ENCODE results near the gene TET1. TPM values are rescaled to one million over a fixed set of nuclear protein-coding genes. Genes with fewer than 3 reads are reported as not detected.

TET1 gene
- total RNA-seq, 1 donor from 2014 or later = 20.4 TPM

DNA sequence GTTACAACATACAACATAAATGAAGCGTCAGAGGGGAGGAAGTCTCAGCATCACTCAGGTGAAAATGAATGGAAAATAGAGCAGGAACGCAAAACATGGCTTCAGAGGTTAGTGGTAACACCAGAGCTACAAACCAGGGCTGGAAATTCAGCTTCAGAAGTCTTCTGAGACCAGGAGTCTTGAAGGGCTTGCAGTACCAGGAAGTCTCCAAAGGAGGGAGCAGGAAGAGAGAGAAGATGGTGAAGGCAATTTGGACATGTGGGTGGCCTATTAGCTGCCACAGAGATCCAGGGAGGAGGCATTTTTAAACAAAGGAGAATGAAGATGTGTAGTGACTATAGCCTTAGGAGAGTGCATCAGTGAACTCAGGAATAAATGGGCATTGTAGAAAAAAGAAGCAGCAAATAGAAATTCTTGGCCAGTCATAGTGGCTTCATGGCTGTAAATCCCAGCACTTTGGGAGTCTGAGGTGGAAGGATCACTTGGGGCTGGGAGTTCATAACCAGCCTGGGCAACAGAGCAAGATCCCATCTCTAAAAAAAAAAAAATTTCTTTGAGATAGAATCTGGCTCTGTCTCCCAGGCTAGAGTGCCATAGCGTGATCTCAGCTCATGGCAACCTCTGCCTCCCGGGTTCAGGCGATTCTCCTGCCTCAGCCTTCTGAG, 9.3 kb upstream of the TET1 start:
- no peak overlapping the region for H3K4me3 Mint-ChIP-seq (ENCODE audit: unreplicated experiment)
- DNase-seq (ENCODE audit: extremely low spot score, unreplicated experiment) = no peak
- H3K9me3 Mint-ChIP-seq (ENCODE audit: unreplicated experiment) = no peaks in the 10 kb centered on the region
- H3K36me3 Mint-ChIP-seq (ENCODE audit: unreplicated experiment) = no peaks in the 10 kb centered on the region
- TF ChIP-seq, protein P1, sequence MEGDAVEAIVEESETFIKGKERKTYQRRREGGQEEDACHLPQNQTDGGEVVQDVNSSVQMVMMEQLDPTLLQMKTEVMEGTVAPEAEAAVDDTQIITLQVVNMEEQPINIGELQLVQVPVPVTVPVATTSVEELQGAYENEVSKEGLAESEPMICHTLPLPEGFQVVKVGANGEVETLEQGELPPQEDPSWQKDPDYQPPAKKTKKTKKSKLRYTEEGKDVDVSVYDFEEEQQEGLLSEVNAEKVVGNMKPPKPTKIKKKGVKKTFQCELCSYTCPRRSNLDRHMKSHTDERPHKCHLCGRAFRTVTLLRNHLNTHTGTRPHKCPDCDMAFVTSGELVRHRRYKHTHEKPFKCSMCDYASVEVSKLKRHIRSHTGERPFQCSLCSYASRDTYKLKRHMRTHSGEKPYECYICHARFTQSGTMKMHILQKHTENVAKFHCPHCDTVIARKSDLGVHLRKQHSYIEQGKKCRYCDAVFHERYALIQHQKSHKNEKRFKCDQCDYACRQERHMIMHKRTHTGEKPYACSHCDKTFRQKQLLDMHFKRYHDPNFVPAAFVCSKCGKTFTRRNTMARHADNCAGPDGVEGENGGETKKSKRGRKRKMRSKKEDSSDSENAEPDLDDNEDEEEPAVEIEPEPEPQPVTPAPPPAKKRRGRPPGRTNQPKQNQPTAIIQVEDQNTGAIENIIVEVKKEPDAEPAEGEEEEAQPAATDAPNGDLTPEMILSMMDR (IDR thresholded peaks at IDR 0.05) = peak; percentile 81
- no peak overlapping the region for H3K27ac Mint-ChIP-seq (ENCODE audit: unreplicated experiment)
- no peaks in the 10 kb centered on the region for H3K27me3 Mint-ChIP-seq (ENCODE audit: unreplicated experiment)
- H3K4me1 Mint-ChIP-seq (ENCODE audit: unreplicated experiment) = peaks cover 4% of the 10 kb centered on the region

DNA sequence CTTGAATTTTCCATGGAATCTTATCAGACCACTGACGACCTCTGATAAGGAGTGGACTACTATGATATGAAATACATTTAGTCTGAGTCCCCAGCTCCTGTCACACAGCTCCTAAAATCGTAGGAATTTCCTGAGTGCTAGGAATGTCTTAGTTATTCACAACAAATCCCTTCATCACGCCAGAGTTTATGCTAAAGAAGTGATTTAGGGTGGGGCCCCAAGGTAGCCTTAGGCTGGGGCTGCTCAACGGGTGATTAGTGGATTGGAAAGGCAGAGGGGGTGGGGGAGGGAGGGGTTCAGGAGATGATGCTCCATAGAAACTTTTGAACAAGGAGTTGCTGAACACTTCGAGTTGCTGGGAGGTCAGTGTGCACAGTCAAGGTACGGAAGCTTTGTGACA, 7.0 kb upstream of the TET1 start:
- no peaks in the 10 kb centered on the region for H3K36me3 Mint-ChIP-seq (ENCODE audit: unreplicated experiment)
- H3K4me3 Mint-ChIP-seq (ENCODE audit: unreplicated experiment) = no peak overlapping the region
- TF ChIP-seq, protein P1 (IDR thresholded peaks at IDR 0.05) = no peak
- H3K27me3 Mint-ChIP-seq (ENCODE audit: unreplicated experiment) = no peaks in the 10 kb centered on the region
- no peak overlapping the region for H3K27ac Mint-ChIP-seq (ENCODE audit: unreplicated experiment)
- H3K4me1 Mint-ChIP-seq (ENCODE audit: unreplicated experiment) = peaks cover 5% of the 10 kb centered on the region
- no peaks in the 10 kb centered on the region for H3K9me3 Mint-ChIP-seq (ENCODE audit: unreplicated experiment)
- no peak for DNase-seq (ENCODE audit: extremely low spot score, unreplicated experiment)

DNA sequence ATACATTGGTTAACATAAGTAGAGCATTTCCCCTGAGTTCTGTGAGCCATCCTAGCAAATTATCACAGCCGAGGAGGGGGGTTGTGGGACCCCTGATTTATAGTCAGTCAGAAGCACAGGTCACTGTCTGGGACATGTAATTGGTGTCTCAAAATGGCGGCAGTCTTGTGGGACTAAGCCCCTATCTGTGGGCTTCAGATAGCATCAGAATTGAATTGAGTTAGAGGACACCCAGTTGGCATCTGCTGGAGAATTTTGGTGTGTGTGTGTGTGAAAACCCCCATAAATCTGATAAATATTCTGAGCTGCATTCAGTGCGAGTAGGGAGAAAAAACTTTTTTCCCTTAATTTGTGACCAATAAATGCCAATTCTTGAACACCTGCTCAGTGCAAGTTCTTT, 6.5 kb upstream of the TET1 start:
- H3K9me3 Mint-ChIP-seq (ENCODE audit: unreplicated experiment) = no peaks in the 10 kb centered on the region
- peaks cover 5% of the 10 kb centered on the region for H3K4me1 Mint-ChIP-seq (ENCODE audit: unreplicated experiment)
- H3K27ac Mint-ChIP-seq (ENCODE audit: unreplicated experiment) = no peak overlapping the region
- TF ChIP-seq, protein P1 (IDR thresholded peaks at IDR 0.05) = no peak
- no peaks in the 10 kb centered on the region for H3K36me3 Mint-ChIP-seq (ENCODE audit: unreplicated experiment)
- H3K4me3 Mint-ChIP-seq (ENCODE audit: unreplicated experiment) = no peak overlapping the region
- H3K27me3 Mint-ChIP-seq (ENCODE audit: unreplicated experiment) = no peaks in the 10 kb centered on the region
- DNase-seq (ENCODE audit: extremely low spot score, unreplicated experiment) = no peak

DNA sequence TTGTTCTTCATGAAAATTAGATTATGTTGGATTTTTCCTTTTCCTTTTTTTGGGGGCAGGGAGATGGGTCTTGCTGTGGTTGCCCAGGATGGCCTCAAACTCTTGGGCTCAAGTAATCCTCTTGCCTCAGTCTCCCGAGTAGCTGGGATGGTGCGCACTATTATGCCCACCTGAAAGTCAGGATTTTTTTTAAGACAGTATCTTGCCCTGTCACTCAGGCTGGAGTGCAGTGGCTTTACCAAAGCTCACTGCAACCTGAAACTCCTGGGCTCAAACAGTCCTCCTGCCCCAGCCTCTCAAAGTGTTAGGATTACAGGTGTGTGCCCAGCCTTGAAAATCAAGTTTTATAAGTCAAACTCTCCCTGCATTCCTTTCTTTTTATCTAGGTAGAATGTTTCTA, 1.7 kb upstream of the TET1 start:
- TF ChIP-seq, protein P1 (IDR thresholded peaks at IDR 0.05) = no peak
- no peak for DNase-seq (ENCODE audit: extremely low spot score, unreplicated experiment)
- Mint-ChIP-seq H3K9me3 (ENCODE audit: unreplicated experiment) (no peaks in the 10 kb centered on the region), H3K27ac (ENCODE audit: unreplicated experiment) (no peak overlapping the region), H3K36me3 (ENCODE audit: unreplicated experiment) (no peaks in the 10 kb centered on the region), H3K4me1 (ENCODE audit: unreplicated experiment) (peaks cover 22% of the 10 kb centered on the region), H3K27me3 (ENCODE audit: unreplicated experiment) (no peaks in the 10 kb centered on the region), H3K4me3 (ENCODE audit: unreplicated experiment) (no peak overlapping the region)

DNA sequence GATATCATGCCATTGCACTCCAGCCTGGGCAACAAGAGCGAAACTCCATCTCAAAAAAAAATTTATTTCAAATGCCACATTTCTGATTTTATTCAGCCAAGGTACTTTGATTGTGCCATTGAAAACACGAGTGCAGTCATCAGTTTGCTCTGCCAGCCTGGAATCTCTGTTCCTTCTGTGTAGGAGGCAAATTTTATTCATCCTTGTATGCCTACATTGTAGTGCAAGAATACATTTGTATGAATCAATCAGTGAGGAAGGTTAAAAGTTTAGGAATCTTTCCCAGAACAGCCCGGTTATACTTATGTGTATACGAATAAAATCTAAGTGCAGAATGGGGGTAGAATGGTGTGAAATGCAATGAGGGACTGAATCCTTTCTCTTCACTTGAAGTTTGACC, 886 bp upstream of the TET1 start:
- no peaks in the 10 kb centered on the region for H3K36me3 Mint-ChIP-seq (ENCODE audit: unreplicated experiment)
- H3K9me3 Mint-ChIP-seq (ENCODE audit: unreplicated experiment) = no peaks in the 10 kb centered on the region
- no peak for DNase-seq (ENCODE audit: extremely low spot score, unreplicated experiment)
- no peak overlapping the region for H3K27ac Mint-ChIP-seq (ENCODE audit: unreplicated experiment)
- no peaks in the 10 kb centered on the region for H3K27me3 Mint-ChIP-seq (ENCODE audit: unreplicated experiment)
- peak overlapping the region; percentile 96 for H3K4me3 Mint-ChIP-seq (ENCODE audit: unreplicated experiment)
- peaks cover 28% of the 10 kb centered on the region for H3K4me1 Mint-ChIP-seq (ENCODE audit: unreplicated experiment)
- TF ChIP-seq, protein P1 (IDR thresholded peaks at IDR 0.05) = no peak

Data from osteocyte (in vitro differentiated cells).